ENCODE results near the gene TGFB3. TPM values are rescaled to one million over a fixed set of nuclear protein-coding genes. Genes with fewer than 3 reads are reported as not detected.

Gene TGFB3
- total and polyA plus RNA-seq, 2 of the 13 experiments (the other 11 are each of a cell fraction or from before 2014, with no cell fraction given), result 1.4 to 2.5 TPM

- TF ChIP-seq PLRG1 (conservative IDR thresholded peaks at IDR 0.05) (no peak), HOXA9 (CRISPR knock-in tag; IDR thresholded peaks at IDR 0.05; ENCODE audit: borderline replicate concordance) (no peak)
These were observed 72.2 kb downstream of the TGFB3 start (continued) for GRCh38 chr14:75909630-75910029.

Other genes with a start within 250 kb of the TGFB3 start
- 0.15 TPM in 1 of 2 replicates, not detected in the other for gene IFT43, start 3.8 kb upstream of the TGFB3 start, total RNA-seq (2016; rRNA removed; fragmentation: Illumina TruSeq; extraction: Trizol)
- gene IFT43, start 3.8 kb upstream of the TGFB3 start, polyA plus RNA-seq (2011; rRNA removed), result 0.55 and 0.78 TPM in 2 replicates
- gene GPATCH2L, start 169.9 kb upstream of the TGFB3 start, total RNA-seq (2016; rRNA removed; fragmentation: Illumina TruSeq; extraction: Trizol), result 29.0 and 35.5 TPM in 2 replicates
- 14.2 and 14.4 TPM in 2 replicates for gene GPATCH2L, start 169.9 kb upstream of the TGFB3 start, polyA plus RNA-seq (2011; rRNA removed)